ENCODE data around the gene PDLIM5. TPM values are rescaled to one million over a fixed set of nuclear protein-coding genes. Genes with fewer than 3 reads are reported as not detected.

The PDLIM5 gene
- total RNA-seq, 2 experiments from 2014 or later, result 6.3 to 12.6 TPM

- intact Hi-C loops (cut with micrococcal nuclease; ENCODE audit: unreplicated experiment), result no loop called here
- Histone ChIP-seq H3K36me3 (ENCODE audit: insufficient read depth, low read length) (no peaks in the 10 kb centered on the region), H3K79me2 (ENCODE audit: insufficient read depth, low read depth, low read length) (no peaks in the 10 kb centered on the region), H3K4me3 (ENCODE audit: low read depth, low read length, poor library complexity, severe bottlenecking) (no peak overlapping the region), H3K4me1 (ENCODE audit: insufficient read depth, low read length, poor library complexity, severe bottlenecking) (no peaks in the 10 kb centered on the region), H3K4me2 (ENCODE audit: low read length) (no peak overlapping the region), H3K9me2 (ENCODE audit: insufficient read depth, low read length) (no peaks in the 10 kb centered on the region), H2AFZ (ENCODE audit: low read length) (no peak overlapping the region), H3K9me3 (ENCODE audit: low read length) (no peaks in the 10 kb centered on the region), H4K20me1 (ENCODE audit: insufficient read depth, low read length) (no peaks in the 10 kb centered on the region), H3K27ac (ENCODE audit: low read depth, low read length, poor library complexity, severe bottlenecking) (no peak overlapping the region)
- no peak for DNase-seq (ENCODE audit: low spot score)
- POLR2A ChIA-PET, result no interaction called here
- BruUV-seq (replicated peaks), result no TSS peak
- TF ChIP-seq CTCF (conservative IDR thresholded peaks at IDR 0.05; ENCODE audit: low read length), result no peak
- TF ChIP-seq EZH2phosphoT487 (IDR thresholded peaks at IDR 0.05; ENCODE audit: borderline replicate concordance, low read depth, low read length), result no peak
- CTCF ChIA-PET (ENCODE audit: unreplicated experiment), result no interaction called here
These were observed 95.2 kb downstream of the PDLIM5 start for GRCh38 chr4:94546949-94547348.

- H3K4me3 ChIP-seq (ENCODE audit: low read depth, low read length, poor library complexity, severe bottlenecking), result no peak overlapping the region
- no peak overlapping the region for H3K4me2 ChIP-seq (ENCODE audit: low read length)
- no peaks in the 10 kb centered on the region for H3K4me1 ChIP-seq (ENCODE audit: insufficient read depth, low read length, poor library complexity, severe bottlenecking)
- ChIA-PET CTCF (ENCODE audit: unreplicated experiment) (no interaction called here), POLR2A (no interaction called here)
- no peaks in the 10 kb centered on the region for H3K36me3 ChIP-seq (ENCODE audit: insufficient read depth, low read length)
- no peak for DNase-seq (ENCODE audit: low spot score)
- TF ChIP-seq CTCF (conservative IDR thresholded peaks at IDR 0.05; ENCODE audit: low read length) (no peak), EZH2phosphoT487 (IDR thresholded peaks at IDR 0.05; ENCODE audit: borderline replicate concordance, low read depth, low read length) (no peak)
- no peaks in the 10 kb centered on the region for H4K20me1 ChIP-seq (ENCODE audit: insufficient read depth, low read length)
- intact Hi-C loops (cut with micrococcal nuclease; ENCODE audit: unreplicated experiment), result no loop called here
- no TSS peak for BruUV-seq (replicated peaks)
- no peak overlapping the region for H3K27ac ChIP-seq (ENCODE audit: low read depth, low read length, poor library complexity, severe bottlenecking)
- H3K9me2 ChIP-seq (ENCODE audit: insufficient read depth, low read length), result no peaks in the 10 kb centered on the region
- no peaks in the 10 kb centered on the region for H3K9me3 ChIP-seq (ENCODE audit: low read length)
- H2AFZ ChIP-seq (ENCODE audit: low read length), result no peak overlapping the region
- H3K79me2 ChIP-seq (ENCODE audit: insufficient read depth, low read depth, low read length), result no peaks in the 10 kb centered on the region
These were observed 96.8 kb downstream of the PDLIM5 start for GRCh38 chr4:94548571-94548970.

- no peak overlapping the region for H3K4me3 ChIP-seq (ENCODE audit: low read depth, low read length, poor library complexity, severe bottlenecking)
- no peak for DNase-seq (ENCODE audit: low spot score)
- no peaks in the 10 kb centered on the region for H3K9me2 ChIP-seq (ENCODE audit: insufficient read depth, low read length)
- TF ChIP-seq CTCF (conservative IDR thresholded peaks at IDR 0.05; ENCODE audit: low read length), result no peak
- TF ChIP-seq EZH2phosphoT487 (IDR thresholded peaks at IDR 0.05; ENCODE audit: borderline replicate concordance, low read depth, low read length), result no peak
- no peaks in the 10 kb centered on the region for H3K79me2 ChIP-seq (ENCODE audit: insufficient read depth, low read depth, low read length)
- CTCF ChIA-PET (ENCODE audit: unreplicated experiment), result no interaction called here
- H3K27ac ChIP-seq (ENCODE audit: low read depth, low read length, poor library complexity, severe bottlenecking), result no peak overlapping the region
- POLR2A ChIA-PET, result interaction anchor here (1.0 kb wide), 1 partner anchor 73 kb away, joined by 5 read pairs; no protein-coding TSS in a partner anchor
- H3K9me3 ChIP-seq (ENCODE audit: low read length), result no peaks in the 10 kb centered on the region
- no peaks in the 10 kb centered on the region for H4K20me1 ChIP-seq (ENCODE audit: insufficient read depth, low read length)
- no peaks in the 10 kb centered on the region for H3K36me3 ChIP-seq (ENCODE audit: insufficient read depth, low read length)
- intact Hi-C loops (cut with micrococcal nuclease; ENCODE audit: unreplicated experiment), result no loop called here
- H3K4me1 ChIP-seq (ENCODE audit: insufficient read depth, low read length, poor library complexity, severe bottlenecking), result no peaks in the 10 kb centered on the region
- no peak overlapping the region for H3K4me2 ChIP-seq (ENCODE audit: low read length)
- no peak overlapping the region for H2AFZ ChIP-seq (ENCODE audit: low read length)
- no TSS peak for BruUV-seq (replicated peaks)
These were observed 98.6 kb downstream of the PDLIM5 start for GRCh38 chr4:94550352-94550751.
